Stimulated activated CD4-positive, alpha-beta T cell treated with anti-CD3 and anti-CD28 coated beads, Interleukin-4, amount 100 ng/mL, for 24 hours (primary cell): ENCODE results near the gene RARRES2.

Experiments
- DNase-seq: peaks from one replicate; pipeline ENCODE4 v3.0.0-alpha.2; 2020

RARRES2 gene

DNA sequence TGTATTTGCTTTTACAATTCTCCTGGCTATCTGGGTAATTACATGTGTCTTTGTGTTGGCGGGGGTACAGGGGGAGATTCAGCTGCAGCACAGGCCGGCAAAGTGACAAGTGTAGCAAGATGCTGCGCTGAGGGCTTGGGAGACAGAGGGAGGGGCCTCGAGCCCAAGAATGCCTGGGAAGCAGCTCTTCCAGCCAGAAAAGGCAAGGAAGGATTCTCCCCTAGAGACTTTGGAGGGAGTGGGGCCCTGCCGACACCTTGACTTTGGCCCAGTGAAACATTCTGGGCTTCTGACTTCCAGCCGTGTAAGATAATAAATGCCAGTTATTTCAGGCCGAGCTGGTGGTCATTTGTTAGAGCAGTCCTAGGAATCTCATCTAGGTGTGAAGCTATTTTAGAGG lies 20.0 kb upstream of the RARRES2 start:
- no peak for DNase-seq

DNA sequence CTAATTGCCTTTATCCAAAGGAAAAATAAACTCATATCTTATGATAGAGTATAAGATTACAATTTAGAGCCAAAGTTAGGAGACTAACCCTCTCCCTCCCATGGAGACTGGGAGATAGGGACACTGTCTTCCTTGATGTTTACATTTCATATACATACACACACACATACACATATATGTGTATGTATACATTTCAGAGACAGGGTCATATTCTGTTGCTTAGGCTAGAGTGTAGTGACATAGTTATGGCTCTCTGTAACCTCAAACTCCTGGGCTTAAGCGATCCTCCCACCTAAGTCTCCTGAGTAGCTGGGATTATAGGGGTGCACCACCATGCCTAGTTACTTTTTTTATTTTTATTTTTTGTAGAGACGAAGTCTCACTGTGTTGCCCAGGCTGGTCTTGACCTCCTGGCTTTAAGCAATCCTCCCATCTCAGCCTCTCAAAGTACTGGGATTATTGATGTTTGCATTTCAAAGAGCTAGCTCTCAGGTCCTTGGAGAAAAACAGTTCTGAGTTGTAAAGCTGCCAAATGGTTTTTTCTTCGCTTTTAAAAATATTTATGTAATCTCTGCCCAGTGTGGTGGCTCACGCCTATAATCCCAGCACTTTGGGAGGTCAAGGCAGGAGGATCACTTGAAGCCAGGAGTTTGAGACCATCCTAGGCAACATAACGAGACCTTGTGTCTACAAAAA lies 19.1 kb upstream of the RARRES2 start:
- DNase-seq: no peak

DNA sequence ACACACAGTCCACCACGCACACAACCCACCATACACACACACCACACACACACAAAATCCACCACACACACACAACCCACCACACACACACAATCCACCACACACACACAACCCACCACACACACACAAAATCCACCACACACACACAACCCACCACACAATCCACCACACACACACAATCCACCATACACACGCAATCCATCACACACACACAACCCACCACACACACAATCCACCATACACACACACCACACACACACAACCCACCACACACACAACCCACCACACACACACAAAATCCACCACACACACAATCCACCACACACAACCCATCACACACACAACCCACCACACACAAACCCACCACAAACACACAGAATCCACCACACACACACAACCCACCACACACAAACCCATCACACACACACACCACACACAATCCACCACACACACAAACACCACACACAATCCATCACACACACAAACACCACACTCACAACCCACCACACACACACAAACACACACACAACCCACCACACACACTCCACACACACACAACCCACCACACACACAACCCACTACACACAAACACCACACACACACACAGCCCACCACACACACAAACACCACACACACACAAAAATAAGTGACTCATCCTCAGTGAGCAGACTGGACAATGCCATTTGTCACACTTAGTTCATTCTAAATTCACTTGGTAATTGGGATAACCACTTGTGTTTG lies 18.4 kb upstream of the RARRES2 start:
- DNase-seq: no peak

DNA sequence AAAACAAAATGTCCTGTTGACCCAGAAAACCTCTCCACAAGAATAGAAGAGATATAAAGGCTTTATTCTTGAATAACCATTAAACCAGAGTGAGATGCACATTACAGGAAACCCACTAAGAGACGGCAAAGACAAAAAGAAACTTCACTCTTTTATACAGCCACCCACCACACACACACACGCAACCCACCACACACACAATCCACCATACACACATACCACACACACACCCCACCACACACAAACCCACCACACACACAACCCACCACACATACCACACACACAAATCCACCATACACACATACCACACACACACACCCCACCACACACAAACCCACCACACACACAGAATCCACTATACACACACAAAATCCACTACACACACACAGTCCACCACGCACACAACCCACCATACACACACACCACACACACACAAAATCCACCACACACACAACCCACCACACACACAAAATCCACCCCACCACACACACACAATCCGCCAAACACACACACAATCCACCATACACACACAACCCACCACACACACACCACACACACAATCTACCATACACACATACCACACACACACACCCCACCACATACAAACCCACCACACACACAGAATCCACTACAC lies 17.7 kb upstream of the RARRES2 start:
- no peak for DNase-seq

DNA sequence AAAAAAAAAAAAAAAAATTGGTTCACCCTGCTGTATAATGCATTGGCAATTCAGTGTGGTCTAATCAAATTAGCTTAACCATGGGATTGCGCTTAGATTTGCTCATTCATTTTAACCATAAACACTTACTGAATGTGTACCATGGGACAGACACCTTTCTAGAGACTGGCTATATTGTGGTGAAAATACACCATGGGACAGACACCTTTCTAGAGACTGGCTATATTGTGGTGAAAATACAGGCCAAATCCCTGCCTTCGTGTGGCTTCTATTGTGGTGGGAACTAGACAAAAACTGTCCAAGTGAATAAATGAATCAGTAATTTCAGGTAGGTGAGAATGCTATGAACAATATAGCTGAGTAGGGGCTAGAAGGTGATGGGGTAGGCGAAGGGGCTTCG lies 17.0 kb upstream of the RARRES2 start:
- DNase-seq: no peak

DNA sequence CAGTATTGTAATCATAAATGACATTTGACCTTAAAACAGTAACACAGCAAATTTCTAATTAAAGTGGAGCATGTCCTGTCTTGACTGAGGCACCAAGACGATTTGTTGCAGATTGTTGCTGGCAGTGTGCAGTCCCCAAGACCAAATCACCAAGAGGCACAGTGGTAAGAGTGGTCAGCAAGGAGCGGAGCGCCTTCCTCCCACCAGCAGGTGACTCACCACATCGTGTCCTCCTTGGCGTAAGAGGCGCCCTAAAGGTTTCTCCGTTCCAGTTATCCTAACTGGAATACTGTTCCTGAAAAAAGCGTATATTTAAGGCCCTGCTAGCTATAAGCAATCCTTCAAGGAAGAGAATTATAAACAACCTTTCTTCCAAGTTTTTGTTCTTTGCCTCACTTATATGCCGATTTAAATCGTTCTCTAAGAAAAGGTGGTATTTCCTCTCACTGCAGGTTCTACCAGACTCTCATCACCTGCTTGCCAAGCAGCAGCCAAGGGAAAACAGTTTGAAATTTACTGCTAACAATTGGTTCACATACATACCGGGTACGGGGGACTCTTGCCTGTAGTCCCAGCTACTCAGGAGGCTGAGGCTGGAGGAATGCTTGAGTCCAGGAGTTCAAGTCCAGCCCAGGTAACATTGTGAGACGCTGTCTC lies 16.5 kb upstream of the RARRES2 start:
- no peak for DNase-seq

DNA sequence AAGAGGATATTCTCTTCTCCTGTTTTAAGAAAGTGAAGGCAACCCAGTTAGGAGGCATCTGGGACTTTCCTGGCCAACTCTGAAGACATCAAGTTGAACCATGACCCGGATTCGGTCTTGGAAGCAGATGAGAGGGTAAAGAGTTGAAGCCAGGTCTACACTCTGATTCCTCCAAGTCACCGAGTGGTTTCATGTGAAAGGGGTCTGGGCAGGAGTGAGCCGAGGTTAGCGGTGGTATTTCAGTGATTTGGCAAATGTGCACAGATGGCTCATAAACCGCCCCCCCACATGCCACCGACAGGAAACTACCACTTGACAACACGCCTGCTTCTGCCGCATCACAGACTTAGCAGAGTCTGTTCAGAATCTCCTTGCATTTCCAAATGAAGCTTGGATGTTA lies 15.8 kb upstream of the RARRES2 start:
- peak; percentile 66 for DNase-seq

DNA sequence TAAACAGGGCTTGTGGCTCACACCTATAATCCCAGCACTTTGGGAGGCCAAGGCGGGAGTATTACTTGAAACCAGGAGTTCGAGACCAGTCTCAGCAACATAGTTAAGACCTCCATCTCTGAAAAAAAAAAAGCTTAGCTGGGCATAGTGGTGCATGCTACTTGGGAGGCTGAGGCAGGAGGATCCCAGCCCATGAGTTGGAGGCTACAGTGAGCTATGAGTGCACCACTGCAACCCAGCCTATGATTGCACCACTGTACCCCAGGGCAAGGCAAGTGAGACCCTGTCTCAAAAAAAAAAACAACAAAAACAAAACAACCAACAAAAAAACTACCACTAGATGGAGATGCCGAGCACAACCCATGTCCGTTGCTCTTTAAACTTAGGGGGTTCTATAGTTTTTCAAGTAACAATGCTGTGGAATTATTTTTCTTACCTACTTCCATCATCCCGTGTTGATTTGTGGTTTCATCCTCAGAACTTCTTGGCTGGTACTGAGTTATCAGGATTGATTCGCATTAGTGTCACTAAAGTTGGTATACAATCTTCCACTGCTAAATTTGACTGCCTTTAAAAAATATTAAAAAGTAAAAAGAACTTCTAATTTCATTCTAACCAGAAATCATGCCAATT lies 15.0 kb upstream of the RARRES2 start:
- peak; percentile 22 for DNase-seq

DNA sequence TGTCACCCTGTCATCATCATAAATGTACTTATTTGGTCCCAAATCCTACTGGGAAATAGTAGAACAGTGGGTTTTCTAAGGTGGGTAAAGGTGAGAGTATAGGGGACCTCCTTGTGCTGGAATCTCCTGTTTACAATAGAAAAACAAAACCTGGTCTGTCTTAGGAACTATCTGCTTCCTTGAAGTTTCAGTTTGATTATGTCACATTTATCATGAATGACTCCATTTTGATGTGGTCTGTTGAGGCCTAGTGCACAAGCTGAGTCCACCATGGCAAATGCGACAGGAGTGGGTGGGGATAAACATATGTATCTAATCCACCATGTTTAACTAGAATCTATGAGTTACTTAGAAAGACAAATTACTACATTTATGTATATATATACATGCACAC lies 14.2 kb upstream of the RARRES2 start:
- DNase-seq: no peak

DNA sequence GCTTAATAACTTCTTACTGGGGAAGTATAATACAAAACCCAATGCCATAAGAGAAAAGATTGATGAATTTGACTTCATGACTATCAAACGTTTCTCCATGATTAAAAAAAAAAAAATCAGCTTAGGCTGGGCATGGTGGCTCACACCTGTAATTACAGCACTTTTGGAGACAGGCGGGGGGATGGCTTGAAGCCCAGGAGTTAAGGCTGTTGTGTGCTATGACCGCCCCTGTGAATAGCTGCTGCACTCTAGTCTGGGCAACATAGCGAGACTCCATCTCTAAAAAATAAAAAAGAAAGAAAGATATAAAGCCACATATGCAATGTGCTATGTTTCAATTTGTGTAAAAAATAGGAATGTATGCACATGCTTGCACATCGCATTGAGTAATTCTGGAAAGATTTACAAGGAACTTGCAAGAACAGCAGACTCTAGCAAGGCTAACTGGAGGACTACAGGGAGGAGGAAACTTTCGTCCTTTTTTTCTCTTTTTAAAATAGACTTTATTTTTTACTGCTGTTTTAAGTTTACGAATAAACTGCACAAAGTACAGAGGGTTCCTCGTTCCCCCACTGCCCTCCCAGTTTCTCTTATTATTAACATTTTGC lies 10.3 kb upstream of the RARRES2 start:
- DNase-seq: no peak

DNA sequence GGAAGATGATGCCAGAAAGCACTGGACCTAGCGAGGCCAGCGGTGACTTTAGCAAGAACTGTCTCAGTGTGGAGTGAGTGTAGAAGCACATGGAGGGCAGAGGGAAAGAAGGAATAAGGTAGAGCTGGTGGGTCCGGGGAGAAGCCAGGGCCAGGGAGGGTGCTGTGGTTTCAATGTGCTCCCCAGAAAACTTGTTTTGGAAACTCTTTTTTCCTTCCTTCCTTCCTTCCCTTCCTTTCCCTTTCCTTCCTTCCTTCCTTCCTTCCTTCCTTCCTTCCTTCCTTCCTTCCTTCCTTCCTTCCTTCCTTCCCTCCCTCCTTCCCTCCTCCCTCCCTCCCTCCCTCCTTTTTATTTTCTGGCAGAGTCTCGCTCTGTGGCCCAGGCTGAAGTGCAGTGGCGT lies 5.5 kb upstream of the RARRES2 start:
- DNase-seq: no peak

DNA sequence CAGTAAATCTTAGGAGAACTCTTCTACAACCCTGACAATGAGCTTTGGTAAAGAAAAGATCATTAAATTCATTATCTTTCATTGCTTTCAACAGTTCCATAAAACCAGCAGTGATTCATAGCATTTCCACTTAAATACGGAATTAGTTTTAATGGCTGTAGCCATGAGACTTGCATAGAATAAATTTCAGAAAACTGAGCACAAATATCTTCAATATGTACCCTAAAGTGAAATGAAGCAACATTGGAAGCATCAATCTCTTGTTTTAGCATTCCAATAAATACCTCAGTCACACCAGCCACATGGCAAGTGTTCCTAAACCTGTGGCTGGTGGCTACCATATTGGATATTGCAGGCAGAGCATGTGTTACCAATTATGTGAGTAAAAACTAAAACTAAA lies 3.6 kb upstream of the RARRES2 start:
- no peak for DNase-seq

DNA sequence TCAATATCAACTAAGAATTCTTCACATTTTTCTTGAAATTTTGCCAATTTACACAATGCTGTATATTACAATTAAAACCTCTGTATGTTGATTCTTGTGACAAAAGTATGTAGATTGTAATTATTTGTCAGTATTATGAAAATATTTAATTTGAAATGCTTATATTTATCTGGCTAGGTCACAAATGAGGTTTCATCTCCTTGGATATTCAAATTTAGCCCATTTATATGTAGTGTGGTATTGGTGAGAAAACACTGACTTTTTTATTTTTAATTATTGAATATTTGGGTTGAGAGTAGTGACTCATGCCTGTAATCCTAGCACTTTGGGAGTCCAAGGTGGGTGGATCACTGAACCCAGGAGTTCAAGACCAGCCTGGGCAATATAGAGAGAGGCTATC lies 2.9 kb upstream of the RARRES2 start:
- DNase-seq: no peak

DNA sequence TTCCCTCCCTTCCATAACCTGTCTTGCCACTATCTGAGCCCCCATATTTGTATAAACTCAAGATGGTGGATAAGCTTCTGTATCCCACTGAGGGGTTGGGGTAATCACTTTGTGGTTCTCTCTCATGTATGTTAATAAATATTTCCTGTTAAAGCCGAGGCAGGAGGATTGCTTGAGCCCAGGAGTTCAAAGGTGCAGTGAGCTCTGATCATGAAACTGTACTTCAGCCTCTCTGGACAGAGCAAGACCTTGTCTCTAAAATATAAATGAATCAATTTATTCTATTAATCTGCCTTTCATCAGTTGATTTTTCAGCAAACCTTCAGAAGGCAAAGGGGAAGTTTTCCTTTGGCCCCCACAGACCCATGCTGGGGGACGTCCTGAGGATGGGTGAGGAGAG lies 1.8 kb upstream of the RARRES2 start:
- DNase-seq: no peak

DNA sequence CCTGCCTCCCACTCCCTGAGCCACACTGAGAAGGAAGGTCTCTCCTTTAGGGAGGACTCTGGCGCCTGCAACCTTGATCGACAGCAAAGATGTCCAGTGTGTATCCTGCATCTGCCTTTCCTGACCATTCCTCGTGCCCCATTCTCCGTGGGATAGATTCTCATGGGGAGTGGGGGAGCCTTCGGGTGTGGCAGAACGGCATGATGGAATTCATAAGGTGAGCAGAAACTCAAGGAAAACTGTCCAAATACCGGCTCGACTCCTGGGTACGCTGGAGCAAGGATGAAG lies 636 bp upstream of the RARRES2 start:
- DNase-seq: no peak

DNA sequence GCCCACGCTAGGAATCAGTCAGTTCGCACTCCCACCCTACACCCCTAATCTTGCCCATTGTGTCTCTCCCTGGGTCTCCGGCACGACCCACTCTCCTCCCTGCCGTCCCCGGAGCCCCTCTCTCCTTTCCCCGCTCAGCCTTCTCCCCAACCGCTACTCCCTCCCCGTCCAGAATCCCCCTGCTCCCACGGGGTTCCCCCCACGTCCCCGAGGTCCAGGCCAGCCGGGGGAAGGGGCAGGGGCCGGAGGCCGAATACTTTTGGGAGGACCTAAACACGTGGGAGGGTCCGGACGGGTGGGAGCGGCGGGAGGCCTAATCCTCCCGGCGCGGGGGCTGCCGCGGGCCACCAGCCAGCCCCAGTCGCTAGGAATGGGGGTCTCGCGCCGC lies 560 bp downstream of the RARRES2 start:
- no peak for DNase-seq

DNA sequence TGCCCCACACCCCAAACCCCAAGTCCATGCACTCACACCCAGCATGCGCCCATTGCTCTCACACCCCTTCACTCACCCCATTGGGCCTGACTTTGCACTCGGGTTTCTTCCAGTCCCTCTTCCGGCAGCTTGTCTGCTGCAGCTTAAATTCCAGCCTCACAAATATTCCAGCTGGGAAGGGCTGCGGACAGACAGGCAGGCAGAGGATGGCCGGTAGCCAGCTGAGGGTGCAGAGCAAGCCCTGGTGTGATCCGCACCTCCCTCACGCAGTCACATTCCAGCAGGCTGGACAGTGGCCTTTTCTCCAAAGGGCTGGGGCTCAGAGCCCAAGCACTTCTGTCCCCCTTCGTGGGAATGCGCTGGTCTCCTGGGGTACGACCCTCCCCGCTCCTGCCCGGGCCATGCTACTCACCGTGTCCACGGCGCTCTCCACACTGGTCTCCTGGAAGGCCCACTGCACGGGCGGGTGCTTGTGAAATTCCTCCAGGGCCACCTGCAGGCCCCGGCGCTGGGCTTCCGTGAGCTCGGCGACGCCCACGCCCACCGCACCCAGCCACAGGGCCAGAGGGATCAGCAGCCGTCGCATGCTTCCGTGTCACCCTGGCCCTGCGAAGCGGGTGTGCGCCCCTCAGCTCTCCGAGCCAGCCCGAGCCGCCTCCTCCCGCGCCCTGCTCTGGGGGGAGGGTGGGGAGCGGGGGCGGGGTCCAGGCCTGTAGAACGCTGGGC lies 1.2 kb downstream of the RARRES2 start:
- no peak for DNase-seq

DNA sequence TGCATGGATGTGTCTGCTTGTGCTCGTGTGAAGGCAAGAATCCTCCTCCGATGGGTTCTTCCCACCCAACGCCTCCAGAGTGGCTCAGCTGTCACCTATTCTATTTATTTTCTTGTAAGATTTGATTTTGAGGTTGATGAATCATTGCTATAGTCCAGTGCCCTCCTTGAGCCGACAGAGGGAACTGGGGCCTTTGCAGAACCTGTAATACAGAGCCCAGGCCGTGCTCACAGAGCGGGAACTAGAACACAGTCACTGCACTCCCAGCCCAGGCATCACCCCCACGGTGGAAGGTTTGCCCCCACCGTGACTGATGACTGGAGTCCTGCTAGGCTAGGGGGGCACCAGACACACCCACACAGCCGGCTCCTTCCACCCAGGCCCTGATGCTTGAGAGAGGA lies 2.0 kb downstream of the RARRES2 start:
- no peak for DNase-seq

DNA sequence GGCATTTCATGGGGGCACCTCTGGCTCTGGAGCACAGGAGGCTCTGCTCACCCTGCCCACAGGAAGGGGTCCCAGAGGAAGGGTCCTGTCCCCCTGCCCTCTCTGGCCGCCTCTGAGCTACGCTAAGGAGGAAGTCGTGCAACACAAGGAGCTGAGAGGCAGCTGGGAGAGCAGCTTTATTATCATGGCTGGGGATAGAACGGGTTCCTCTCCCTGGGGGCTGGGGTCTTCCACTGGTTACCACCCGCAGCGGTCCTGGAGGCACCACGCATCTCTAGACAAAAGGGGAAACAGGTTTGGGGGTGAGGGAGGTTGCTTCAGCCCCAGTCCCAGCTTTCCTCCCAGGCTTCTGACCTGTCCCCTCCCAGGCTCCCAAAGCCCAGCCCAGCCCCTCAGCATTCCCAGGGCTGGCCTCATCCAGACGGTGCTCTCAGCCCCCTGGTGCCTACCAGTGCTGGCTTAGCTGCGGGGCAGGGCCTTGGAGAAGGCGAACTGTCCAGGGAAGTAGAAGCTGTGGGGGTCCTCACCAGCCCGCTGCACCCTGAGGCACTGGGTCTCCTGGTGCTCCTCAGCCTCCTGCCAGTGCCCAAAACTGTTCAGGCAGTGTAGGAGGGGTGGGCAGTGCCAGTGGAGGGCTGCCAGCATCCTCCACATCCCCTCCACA lies 3.1 kb downstream of the RARRES2 start:
- no peak for DNase-seq

DNA sequence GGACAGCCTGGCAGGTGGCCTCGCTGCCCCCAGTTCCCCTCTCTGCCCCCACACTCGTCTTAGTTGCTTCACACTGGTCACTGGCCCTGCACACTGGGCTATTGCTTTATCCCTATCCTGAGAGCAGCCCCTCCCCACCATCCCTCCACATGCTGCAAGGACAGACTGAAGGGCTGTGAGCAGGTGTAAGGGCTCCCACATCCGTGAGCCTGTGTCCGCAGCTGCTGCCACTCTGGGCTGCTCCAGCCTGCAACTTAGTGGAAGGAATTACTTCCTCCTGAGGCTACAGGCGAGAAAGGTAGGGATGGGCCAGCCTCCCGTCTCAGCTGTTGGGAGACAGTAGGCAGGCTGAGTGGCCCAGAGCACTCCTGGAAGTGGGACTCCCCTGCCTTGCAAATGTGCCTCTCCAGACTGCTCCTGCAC lies 3.8 kb downstream of the RARRES2 start:
- DNase-seq: no peak

DNA sequence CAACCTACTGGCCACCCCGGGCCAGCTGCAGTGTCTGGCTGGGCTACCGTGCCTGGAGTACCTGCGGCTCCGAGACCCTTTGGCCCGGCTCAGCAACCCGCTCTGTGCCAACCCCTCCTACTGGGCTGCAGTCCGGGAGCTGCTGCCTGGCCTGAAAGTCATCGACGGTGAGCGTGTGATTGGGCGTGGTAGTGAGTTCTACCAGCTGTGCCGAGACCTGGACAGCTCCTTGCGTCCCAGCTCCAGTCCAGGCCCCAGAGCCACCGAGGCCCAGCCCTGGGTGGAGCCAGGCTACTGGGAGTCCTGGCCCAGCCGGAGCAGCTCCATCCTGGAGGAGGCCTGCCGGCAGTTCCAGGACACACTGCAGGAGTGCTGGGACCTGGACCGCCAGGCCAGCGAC lies 4.2 kb downstream of the RARRES2 start:
- no peak for DNase-seq

DNA sequence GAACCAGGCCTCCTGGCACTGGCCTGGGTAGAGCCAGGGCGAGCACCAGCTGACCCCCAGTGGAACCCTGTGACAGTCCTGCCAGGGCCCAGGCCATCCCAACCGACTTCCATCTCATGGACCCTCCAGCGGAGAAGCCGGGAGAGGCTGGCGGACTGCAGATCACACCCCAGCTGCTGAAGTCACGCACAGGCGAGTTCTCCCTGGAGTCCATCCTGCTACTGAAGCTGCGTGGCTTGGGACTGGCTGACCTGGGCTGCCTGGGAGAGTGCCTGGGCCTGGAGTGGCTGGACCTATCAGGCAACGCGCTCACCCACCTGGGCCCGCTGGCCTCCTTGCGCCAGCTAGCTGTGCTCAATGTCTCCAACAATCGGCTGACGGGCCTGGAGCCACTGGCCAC lies 4.7 kb downstream of the RARRES2 start:
- DNase-seq: no peak
